Vagina (tissue), 2 donors: ENCODE data around the gene LRMDA.

Source experiments
- POLR2A ChIP-seq, 2 donors: fragments of 450-650 bp; IDR thresholded peaks; one replicate each; pipeline ENCODE4 v1.6.1; 2017; ENCODE audit warnings: antibody characterized with exemption in 2 of 2, mild to moderate bottlenecking in 2 of 2, moderate library complexity in 2 of 2
- POLR2AphosphoS5 ChIP-seq, 2 donors: sonication (generic); formaldehyde crosslinking; IDR thresholded peaks; one replicate each; pipeline ENCODE4 v1.9.0; 2017; ENCODE audit warnings: antibody characterized with exemption in 2 of 2, mild to moderate bottlenecking in 2 of 2, low read depth in 1 of 2; ENCODE audit not compliant: insufficient read depth in 1 of 2

- TF ChIP-seq POLR2AphosphoS5 (IDR thresholded peaks at IDR 0.05; ENCODE audit: insufficient read depth in 1 of 2, low read depth in 1 of 2), result no peak
- TF ChIP-seq POLR2A (IDR thresholded peaks at IDR 0.05), result no peak
Observed at GRCh38 chr10:76127984-76128589, 696.7 kb downstream of the LRMDA start.
